ENCODE results near the gene DNAJC3.

The DNAJC3 gene

DNA sequence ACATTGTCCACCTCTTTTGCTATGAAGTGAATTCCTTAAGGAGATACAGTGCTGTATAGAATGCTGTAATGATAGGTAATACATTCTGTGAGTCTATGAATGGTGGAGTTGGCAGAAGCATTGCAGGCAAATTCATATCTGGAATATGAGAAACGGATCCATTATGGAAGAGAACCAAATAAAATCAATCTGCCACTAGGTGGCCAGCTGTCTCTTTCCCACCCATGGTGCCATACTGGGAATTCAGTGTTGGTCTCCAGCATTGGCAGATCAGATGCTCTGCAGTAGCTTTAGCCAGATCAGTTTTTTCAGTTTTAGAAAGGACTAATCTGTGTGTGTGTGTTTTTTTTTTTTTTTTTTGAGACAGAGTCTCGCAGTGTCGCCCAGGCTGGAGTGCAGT is 27.6 kb downstream of the DNAJC3 start:
- Histone ChIP-seq H3K27me3 (ENCODE audit: control insufficient read depth, low read length) (no peaks in the 10 kb centered on the region), H3K36me3 (ENCODE audit: control insufficient read depth, low read length) (no peaks in the 10 kb centered on the region; the same call in 1 of the 2 replicates), H3F3A (ENCODE audit: control insufficient read depth, insufficient read depth) (no peaks in the 10 kb centered on the region), H3K9me2 (replicated peaks; ENCODE audit: control insufficient read depth, low read length) (no peaks in the 10 kb centered on the region), H3K27ac (ENCODE audit: low read depth, low read length) (no peak overlapping the region), H3K79me2 (ENCODE audit: control insufficient read depth, low read length) (peaks cover 83% of the 10 kb centered on the region), H4K20me1 (ENCODE audit: control insufficient read depth, insufficient read depth, low read depth, low read length) (peaks cover 9% of the 10 kb centered on the region), H3K4me1 (ENCODE audit: control insufficient read depth, low read length) (peaks cover 10% of the 10 kb centered on the region; the same call in 1 of the 2 replicates), H3K9me3 (ENCODE audit: control insufficient read depth, insufficient read depth, low read length) (no peaks in the 10 kb centered on the region), H3K4me2 (ENCODE audit: low read length) (no peak overlapping the region), H3K4me3 (ENCODE audit: low read length) (no peak overlapping the region)
- no peak for TF ChIP-seq EZH2phosphoT487 (IDR thresholded peaks at IDR 0.05; ENCODE audit: borderline replicate concordance, low read length)
- TF ChIP-seq, protein P1, sequence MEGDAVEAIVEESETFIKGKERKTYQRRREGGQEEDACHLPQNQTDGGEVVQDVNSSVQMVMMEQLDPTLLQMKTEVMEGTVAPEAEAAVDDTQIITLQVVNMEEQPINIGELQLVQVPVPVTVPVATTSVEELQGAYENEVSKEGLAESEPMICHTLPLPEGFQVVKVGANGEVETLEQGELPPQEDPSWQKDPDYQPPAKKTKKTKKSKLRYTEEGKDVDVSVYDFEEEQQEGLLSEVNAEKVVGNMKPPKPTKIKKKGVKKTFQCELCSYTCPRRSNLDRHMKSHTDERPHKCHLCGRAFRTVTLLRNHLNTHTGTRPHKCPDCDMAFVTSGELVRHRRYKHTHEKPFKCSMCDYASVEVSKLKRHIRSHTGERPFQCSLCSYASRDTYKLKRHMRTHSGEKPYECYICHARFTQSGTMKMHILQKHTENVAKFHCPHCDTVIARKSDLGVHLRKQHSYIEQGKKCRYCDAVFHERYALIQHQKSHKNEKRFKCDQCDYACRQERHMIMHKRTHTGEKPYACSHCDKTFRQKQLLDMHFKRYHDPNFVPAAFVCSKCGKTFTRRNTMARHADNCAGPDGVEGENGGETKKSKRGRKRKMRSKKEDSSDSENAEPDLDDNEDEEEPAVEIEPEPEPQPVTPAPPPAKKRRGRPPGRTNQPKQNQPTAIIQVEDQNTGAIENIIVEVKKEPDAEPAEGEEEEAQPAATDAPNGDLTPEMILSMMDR (IDR thresholded peaks at IDR 0.05; ENCODE audit: low read depth, low read length, poor library complexity, severe bottlenecking): no peak

DNA sequence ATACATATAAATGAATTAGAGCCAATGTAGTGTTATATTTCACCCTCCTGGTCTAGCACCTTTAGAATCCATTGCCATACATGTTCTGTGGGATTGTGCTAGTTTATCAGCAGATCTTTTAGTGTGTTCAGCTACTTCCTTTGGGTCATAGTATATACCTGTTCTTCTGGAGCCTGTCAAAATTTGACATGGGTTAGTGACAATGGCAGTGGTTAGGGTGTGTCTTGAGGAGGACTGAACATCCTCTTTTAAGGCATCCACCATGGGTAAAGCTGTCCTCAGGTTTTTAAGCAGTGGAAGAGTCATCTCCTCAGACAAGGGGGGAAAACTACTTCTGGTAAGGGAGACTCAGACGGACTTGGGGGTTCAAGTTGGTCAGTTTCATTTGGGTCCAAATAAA is 29.4 kb downstream of the DNAJC3 start:
- Histone ChIP-seq H4K20me1 (ENCODE audit: control insufficient read depth, insufficient read depth, low read depth, low read length) (peaks cover 6% of the 10 kb centered on the region), H3K9me3 (ENCODE audit: control insufficient read depth, insufficient read depth, low read length) (no peaks in the 10 kb centered on the region), H3K27me3 (ENCODE audit: control insufficient read depth, low read length) (no peaks in the 10 kb centered on the region), H3K4me2 (ENCODE audit: low read length) (no peak overlapping the region), H3K27ac (ENCODE audit: low read depth, low read length) (no peak overlapping the region), H3K36me3 (ENCODE audit: control insufficient read depth, low read length) (peaks cover 17% of the 10 kb centered on the region), H3F3A (ENCODE audit: control insufficient read depth, insufficient read depth) (no peaks in the 10 kb centered on the region), H3K9me2 (replicated peaks; ENCODE audit: control insufficient read depth, low read length) (no peaks in the 10 kb centered on the region), H3K4me1 (ENCODE audit: control insufficient read depth, low read length) (peaks cover 10% of the 10 kb centered on the region; the same call in 1 of the 2 replicates), H3K79me2 (ENCODE audit: control insufficient read depth, low read length) (peaks cover 70% of the 10 kb centered on the region), H3K4me3 (ENCODE audit: low read length) (no peak overlapping the region)
- TF ChIP-seq, protein P1 (IDR thresholded peaks at IDR 0.05; ENCODE audit: low read depth, low read length, poor library complexity, severe bottlenecking): no peak
- no peak for TF ChIP-seq EZH2phosphoT487 (IDR thresholded peaks at IDR 0.05; ENCODE audit: borderline replicate concordance, low read length)

DNA sequence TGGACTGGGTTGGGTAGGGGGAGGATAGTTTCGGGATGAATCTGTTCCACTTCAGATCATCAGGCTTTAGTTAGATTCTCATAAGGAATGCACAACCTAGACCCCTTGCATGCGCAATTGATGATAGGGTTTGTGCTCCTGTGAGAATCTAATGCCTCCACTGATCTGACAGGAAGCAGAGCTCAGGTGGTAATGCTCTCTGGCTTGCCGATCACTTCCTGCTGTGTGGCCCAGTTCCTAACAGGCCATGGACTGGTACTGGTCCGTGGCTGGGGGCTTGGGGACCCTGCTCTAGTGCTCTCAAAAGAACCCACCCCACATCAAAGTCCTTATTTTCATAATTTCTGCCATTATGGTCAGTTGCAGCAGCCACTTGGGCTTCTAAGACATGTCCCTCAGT is 30.1 kb downstream of the DNAJC3 start:
- no peak overlapping the region for H3K4me2 ChIP-seq (ENCODE audit: low read length)
- no peaks in the 10 kb centered on the region for H3K27me3 ChIP-seq (ENCODE audit: control insufficient read depth, low read length)
- H3K27ac ChIP-seq (ENCODE audit: low read depth, low read length): no peak overlapping the region
- no peaks in the 10 kb centered on the region for H3K9me2 ChIP-seq (replicated peaks; ENCODE audit: control insufficient read depth, low read length)
- no peak overlapping the region for H3K4me3 ChIP-seq (ENCODE audit: low read length)
- peaks cover 6% of the 10 kb centered on the region for H4K20me1 ChIP-seq (ENCODE audit: control insufficient read depth, insufficient read depth, low read depth, low read length)
- no peak for TF ChIP-seq EZH2phosphoT487 (IDR thresholded peaks at IDR 0.05; ENCODE audit: borderline replicate concordance, low read length)
- TF ChIP-seq, protein P1 (IDR thresholded peaks at IDR 0.05; ENCODE audit: low read depth, low read length, poor library complexity, severe bottlenecking): no peak
- H3K9me3 ChIP-seq (ENCODE audit: control insufficient read depth, insufficient read depth, low read length): no peaks in the 10 kb centered on the region
- H3K4me1 ChIP-seq (ENCODE audit: control insufficient read depth, low read length): peaks cover 10% of the 10 kb centered on the region; the same call in 1 of the 2 replicates
- H3K36me3 ChIP-seq (ENCODE audit: control insufficient read depth, low read length): peaks cover 24% of the 10 kb centered on the region
- peaks cover 64% of the 10 kb centered on the region for H3K79me2 ChIP-seq (ENCODE audit: control insufficient read depth, low read length)
- no peaks in the 10 kb centered on the region for H3F3A ChIP-seq (ENCODE audit: control insufficient read depth, insufficient read depth)

Measured in DOHH2 (cell line).